K562 (cell line): ENCODE results near the gene G2E3. TPM values are rescaled to one million over a fixed set of nuclear protein-coding genes. Genes with fewer than 3 reads are reported as not detected.

Source experiments
- ATAC-seq: fragments of 200-7000 bp; cut with Tn5 transposase; 3 replicates; pipeline ENCODE4 v1.9.1; 2020; ENCODE audit warnings: moderate library complexity
- BruUV-seq: library from RNA; stranded (reverse); fragments of 400-500 nt; replicated peaks from 2 replicates; lab custom pipeline; 2021; lab: Mats Ljungman, UMichigan
- CTCF ChIA-PET: fragments of 300-600 bp; formaldehyde crosslinking; extraction: SDS; loops from one replicate; lab custom pipeline; 2021; ENCODE audit warnings: low intra/inter-chr PET ratio; lab: Yijun Ruan, JAX
- POLR2A ChIA-PET: fragments of 300-600, 350-650 bp; sonication (Branson Sonifier 250); formaldehyde crosslinking; extraction: SDS; loops from one replicate; lab custom pipeline; 2021; ENCODE audit warnings: antibody characterized with exemption, inconsistent platforms; lab: Yijun Ruan, JAX
- DNase-seq, 4 experiments: peaks; one replicate each; pipeline versions ENCODE4 v3.0.0 to v3.0.0-alpha.2; 2011 to 2018; ENCODE audit warnings: low spot score in 3 of 4, mixed read lengths in 3 of 4; ENCODE audit errors: extremely low read depth in 1 of 4
- FAIRE-seq: peaks from 2 replicates; lab custom pipeline; 2011; peaks lifted over from hg19 to GRCh38; lab: Jason Lieb, UNC
- H2AFZ ChIP-seq: 2 replicates; pipeline ENCODE4 v1.6.0; 2011; ENCODE audit warnings: low read depth, low read length, control low read depth, inconsistent platforms
- H3K27ac ChIP-seq: fragments of 200-600 bp; 3 replicates; pipeline ENCODE4 v1.8.0; 2011; ENCODE audit warnings: low read depth, mild to moderate bottlenecking, control low read depth, inconsistent platforms, low read length, moderate library complexity, mixed read lengths; ENCODE audit errors: extremely low read depth
- H3K27me3 ChIP-seq, 2 experiments: fragments of 300-600 bp in 1 of 2; 2 replicates in 1 of 2; 3 replicates in 1 of 2; pipeline versions ENCODE4 v1.6.0 to v1.8.0; 2011; ENCODE audit warnings: inconsistent platforms in 2 of 2, low read length in 2 of 2, mild to moderate bottlenecking in 1 of 2, mixed read lengths in 1 of 2, moderate library complexity in 1 of 2; ENCODE audit not compliant: control insufficient read depth in 2 of 2, insufficient read depth in 2 of 2
- H3K36me3 ChIP-seq: fragments of 300-600 bp; 3 replicates; pipeline ENCODE4 v1.8.0; 2011; ENCODE audit warnings: mild to moderate bottlenecking, low read length, inconsistent platforms; ENCODE audit not compliant: control insufficient read depth, insufficient read depth
- H3K4me1 ChIP-seq, 2 experiments: fragments of 200-600 bp in 1 of 2; replicated peaks in 1 of 2; 2 replicates in 1 of 2; 3 replicates in 1 of 2; pipeline versions ENCODE4 v1.5.1 to v1.8.0; 2011; ENCODE audit warnings: inconsistent platforms in 2 of 2, low read length in 2 of 2, mild to moderate bottlenecking in 1 of 2, mixed read lengths in 1 of 2, moderate library complexity in 1 of 2; ENCODE audit not compliant: control insufficient read depth in 2 of 2, insufficient read depth in 2 of 2
- H3K4me2 ChIP-seq: 2 replicates; pipeline ENCODE4 v1.6.1; 2011; ENCODE audit warnings: low read length, control low read depth, inconsistent platforms, mixed read lengths; ENCODE audit not compliant: insufficient read depth
- H3K4me3 ChIP-seq: fragments of 200-600 bp; sonication (generic), shearing (Covaris generic); 2 replicates; pipeline ENCODE4 v1.5.1; 2016; ENCODE audit warnings: control low read depth, inconsistent platforms
- H3K79me2 ChIP-seq: fragments of 200-600 bp; 3 replicates; pipeline ENCODE4 v1.8.0; 2011; ENCODE audit warnings: low read length, inconsistent platforms; ENCODE audit not compliant: control insufficient read depth, insufficient read depth
- H3K9ac ChIP-seq, 2 experiments: 2 replicates each; pipeline versions ENCODE4 v1.6.0 to v1.6.1; 2011; ENCODE audit warnings: low read depth in 2 of 2, low read length in 2 of 2, control low read depth in 1 of 2, inconsistent platforms in 1 of 2, mild to moderate bottlenecking in 1 of 2, mixed read lengths in 1 of 2; ENCODE audit not compliant: insufficient read depth in 1 of 2
- H3K9me1 ChIP-seq: one replicate; pipeline ENCODE4 v1.6.0; 2011; ENCODE audit warnings: inconsistent platforms, mild to moderate bottlenecking, low read length, moderate library complexity; ENCODE audit not compliant: control insufficient read depth, insufficient read depth
- H3K9me3 ChIP-seq: replicated peaks from 2 replicates; pipeline ENCODE4 v1.5.1; 2011; ENCODE audit warnings: low read depth, low read length, inconsistent platforms; ENCODE audit not compliant: control insufficient read depth, insufficient read depth
- H4K20me1 ChIP-seq: replicated peaks from 2 replicates; pipeline ENCODE4 v1.6.1; 2011; ENCODE audit warnings: low read length, inconsistent platforms, mixed read lengths; ENCODE audit not compliant: control insufficient read depth, insufficient read depth
- HDAC3 ChIP-seq: fragments of 450-650 bp; IDR thresholded peaks from 2 replicates; pipeline ENCODE4 v1.6.1; 2018; ENCODE audit warnings: borderline replicate concordance, mild to moderate bottlenecking, moderate library complexity; ENCODE audit not compliant: partially characterized antibody
- HSF4 ChIP-seq: fragments of 250-450 bp; sonication (Bioruptor Pico); IDR thresholded peaks from 2 replicates; pipeline ENCODE4 v2.1.2; 2022; ENCODE audit warnings: mild to moderate bottlenecking, moderate library complexity, borderline replicate concordance
- ILK ChIP-seq: fragments of 450-650 bp; IDR thresholded peaks from 2 replicates; pipeline ENCODE4 v1.6.1; 2016; ENCODE audit warnings: missing genetic modification characterization, low read depth, mild to moderate bottlenecking, missing compliant biosample characterization, moderate library complexity, borderline replicate concordance
- NRF1 ChIP-seq, 2 experiments: fragments of 450-650 bp; IDR thresholded peaks in 1 of 2; conservative IDR thresholded peaks in 1 of 2; 2 replicates each; pipeline ENCODE4 v1.6.1; 2014; ENCODE audit warnings: mild to moderate bottlenecking in 2 of 2
- SAFB2 ChIP-seq: fragments of 200-400 bp; formaldehyde crosslinking; IDR thresholded peaks from 2 replicates; pipeline ENCODE4 v1.6.1; 2018; ENCODE audit warnings: borderline replicate concordance, low read length, low read depth, moderate library complexity; ENCODE audit not compliant: severe bottlenecking
- SP2 ChIP-seq: IDR thresholded peaks from 2 replicates; pipeline ENCODE4 v1.6.1; 2011; ENCODE audit warnings: mild to moderate bottlenecking, low read depth, low read length, moderate library complexity; ENCODE audit not compliant: poor library complexity, severe bottlenecking; ENCODE audit errors: extremely low read depth
- TEAD4 ChIP-seq, 2 experiments: sonication (generic) in 1 of 2; formaldehyde crosslinking in 1 of 2; IDR thresholded peaks; 2 replicates each; pipeline versions ENCODE4 v1.6.1 to v1.8.0; 2012 to 2022; ENCODE audit warnings: borderline replicate concordance in 1 of 2, inconsistent platforms in 1 of 2, low read length in 1 of 2, mild to moderate bottlenecking in 1 of 2, missing genetic modification reagents in 1 of 2
- WGBS: fragments of 100-300 bp; shearing (Covaris generic); methylation state at CpG from one replicate; pipeline ENCODE4 v1.1.6; 2016; ENCODE audit warnings: low coverage, mixed read lengths; ENCODE audit not compliant: insufficient coverage; ENCODE audit errors: missing lambda C conversion rate; 5-methylcytosine and 5-hydroxymethylcytosine counted together
- in situ Hi-C: fragments of 300-500 bp; cut with MboI; formaldehyde crosslinking; loops from 4 replicates; pipeline ENCODE4 v1.15.0; 2018; ENCODE audit warnings: inconsistent platforms, mixed read lengths
- intact Hi-C: fragments of 100-400 bp; cut with micrococcal nuclease; formaldehyde crosslinking; loops from 2 replicates; pipeline ENCODE4 v1.14.2; 2022
- polyA plus RNA-seq, 8 experiments: library from polyadenylated mRNA; depleted of rRNA in 4 of 8; stranded (reverse) in 5 of 8; unstranded in 3 of 8; fragments of >200 nt; fragmentation: Nextera tagmentation in 2 of 8; fragmentation: Illumina TruSeq in 1 of 8; extraction: Ambion mirVana in 2 of 8; extraction: Trizol in 1 of 8; gene quantifications; 2 replicates each; pipeline versions ENCODE4 v1.2.1 to v1.2.3, GENCODE V29; 2011 to 2014; ENCODE audit warnings: inconsistent platforms in 1 of 8, missing spikeins in 1 of 8
- total RNA-seq, 7 experiments: library from RNA; depleted of rRNA in 6 of 7; stranded (reverse); fragments of >200 nt in 6 of 7; fragmentation: Illumina TruSeq in 2 of 7; extraction: Trizol in 2 of 7; gene quantifications; 2 replicates each; pipeline versions ENCODE4 v1.2.1 to v1.2.3, GENCODE V29; 2011 to 2021; ENCODE audit warnings: low replicate concordance in 1 of 7
- TF ChIP-seq, protein P1 (sequence below): fragments of 450-650 bp; IDR thresholded peaks from 2 replicates; pipeline ENCODE4 v1.6.1; 2014; ENCODE audit warnings: low read depth, mild to moderate bottlenecking, moderate library complexity, borderline replicate concordance

The G2E3 gene
- total and polyA plus RNA-seq, 9 of the 15 experiments (the other 6 are each of a cell fraction or from before 2014, with no cell fraction given): 9.8 to 53.5 (median 24.7) TPM

DNA sequence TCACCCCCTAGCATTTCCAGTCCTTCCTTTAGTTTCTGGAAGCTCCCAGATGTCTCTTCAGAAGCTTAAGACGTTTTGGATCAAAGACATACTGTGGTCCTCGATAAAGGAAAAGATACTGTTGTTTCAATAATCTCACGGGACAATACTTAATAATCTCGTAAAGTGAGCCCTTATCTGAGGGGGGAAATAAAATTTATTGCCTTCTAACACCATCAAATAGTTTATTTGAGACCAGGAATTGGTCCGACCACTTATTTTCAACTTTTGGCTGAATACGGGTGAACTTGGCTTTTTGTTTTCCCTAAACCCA lies 640 bp upstream of the G2E3 start:
- CTCF ChIA-PET: no interaction called here
- Histone ChIP-seq H3K4me1 (peaks cover 0 to 9% of the 10 kb centered on the region in 2 experiments; a peak in 2 of 5 replicates), H3K27me3 (no peaks in the 10 kb centered on the region), H3K9me3 (no peaks in the 10 kb centered on the region; the same call in 1 of the 2 replicates), H3K4me2 (peak overlapping the region; percentile 87), H3K9ac (peak overlapping the region in 1 of 2 experiments; percentile 88; a peak in 3 of 4 replicates), H3K79me2 (peaks cover 42% of the 10 kb centered on the region), H3K36me3 (0 out of 3 replicates have a peak, but pooled peaks cover 3% of the 10 kb centered on the region), H3K27ac (peak overlapping the region; percentile 92), H3K9me1 (no peaks in the 10 kb centered on the region), H2AFZ (peak overlapping the region; percentile 94), H4K20me1 (peaks cover 4% of the 10 kb centered on the region; the same call in 1 of the 2 replicates), H3K4me3 (peak overlapping the region; percentile 83)
- TF ChIP-seq SAFB2 (no peak), HDAC3 (no peak), SP2 (no peak), TEAD4 (IDR thresholded peaks at IDR 0.05; ENCODE audit: low read length) (no peak), TEAD4 (CRISPR knock-in tag; IDR thresholded peaks at IDR 0.05; ENCODE audit: borderline replicate concordance) (no peak), NRF1 (conservative IDR thresholded peaks at IDR 0.05 in 1 of 2, IDR thresholded peaks at IDR 0.05 in 1 of 2) (no peak), HSF4 (CRISPR knock-in tag) (no peak), ILK (tag) (no peak)
- TF ChIP-seq, protein P1, sequence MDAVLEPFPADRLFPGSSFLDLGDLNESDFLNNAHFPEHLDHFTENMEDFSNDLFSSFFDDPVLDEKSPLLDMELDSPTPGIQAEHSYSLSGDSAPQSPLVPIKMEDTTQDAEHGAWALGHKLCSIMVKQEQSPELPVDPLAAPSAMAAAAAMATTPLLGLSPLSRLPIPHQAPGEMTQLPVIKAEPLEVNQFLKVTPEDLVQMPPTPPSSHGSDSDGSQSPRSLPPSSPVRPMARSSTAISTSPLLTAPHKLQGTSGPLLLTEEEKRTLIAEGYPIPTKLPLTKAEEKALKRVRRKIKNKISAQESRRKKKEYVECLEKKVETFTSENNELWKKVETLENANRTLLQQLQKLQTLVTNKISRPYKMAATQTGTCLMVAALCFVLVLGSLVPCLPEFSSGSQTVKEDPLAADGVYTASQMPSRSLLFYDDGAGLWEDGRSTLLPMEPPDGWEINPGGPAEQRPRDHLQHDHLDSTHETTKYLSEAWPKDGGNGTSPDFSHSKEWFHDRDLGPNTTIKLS: no peak
- POLR2A ChIA-PET: interaction anchor here (0.9 to 1.1 kb wide), 3 partner anchors 10 to 371 kb away, joined by 3 read pairs; no protein-coding TSS in a partner anchor
- no peak for DNase-seq
- intact Hi-C loops (no loop called here), in situ Hi-C loops (no loop called here)
- FAIRE-seq: no peak
- no peak for ATAC-seq
- 40% methylated on average over 6 of the region's 6 CpGs for WGBS
- TSS peak; percentile 99 for BruUV-seq
